GM19455 (cell line): ENCODE results near the gene C1QTNF5.

Source experiments
- ATAC-seq: cut with Tn5 transposase; IDR thresholded peaks from one replicate; pipeline ENCODE4 v1.9.1; 2021; ENCODE audit not compliant: unreplicated experiment

C1QTNF5 gene

DNA sequence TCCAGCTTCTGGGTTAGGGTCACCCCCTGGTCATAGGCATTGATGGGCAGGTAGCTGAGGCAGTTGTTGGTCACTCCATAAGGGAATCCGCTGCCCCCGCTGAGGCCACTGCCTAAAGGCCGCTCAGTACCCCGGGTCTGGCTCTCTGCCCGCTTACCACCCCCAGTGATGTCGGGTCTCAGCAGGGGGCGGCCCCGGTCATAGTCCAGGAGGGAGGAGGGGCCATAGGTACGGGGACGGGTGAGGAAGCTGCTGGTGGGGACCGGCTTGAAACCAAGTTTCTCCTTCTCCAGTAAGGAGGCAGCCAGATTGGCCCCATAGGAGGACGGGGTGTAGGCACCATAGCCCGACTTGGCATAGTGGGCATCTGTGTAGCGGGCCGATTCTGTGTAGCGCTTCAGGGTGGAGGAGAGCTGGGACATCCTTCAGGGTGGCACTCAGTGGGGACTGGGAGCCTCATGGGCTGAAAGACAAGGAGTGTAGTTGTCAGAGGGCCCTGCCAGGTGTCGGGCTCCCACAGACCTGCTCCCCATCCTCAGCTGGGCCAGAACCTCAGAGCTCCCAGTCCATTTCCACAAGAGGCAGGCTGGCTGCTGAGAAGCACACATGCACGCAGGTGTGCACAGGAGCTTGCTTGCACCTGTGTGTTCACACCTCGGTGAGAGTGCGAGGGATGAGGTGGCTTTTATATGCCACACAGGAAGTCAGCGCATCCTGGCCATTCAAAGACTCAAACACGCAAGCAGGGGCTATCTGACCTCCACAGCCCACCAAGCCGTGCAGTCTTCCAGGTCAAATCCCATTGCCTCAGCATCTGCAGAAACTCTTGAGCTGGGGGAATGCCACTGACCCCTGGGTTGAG is 32.6 kb upstream of the C1QTNF5 start:
- no peak for ATAC-seq

DNA sequence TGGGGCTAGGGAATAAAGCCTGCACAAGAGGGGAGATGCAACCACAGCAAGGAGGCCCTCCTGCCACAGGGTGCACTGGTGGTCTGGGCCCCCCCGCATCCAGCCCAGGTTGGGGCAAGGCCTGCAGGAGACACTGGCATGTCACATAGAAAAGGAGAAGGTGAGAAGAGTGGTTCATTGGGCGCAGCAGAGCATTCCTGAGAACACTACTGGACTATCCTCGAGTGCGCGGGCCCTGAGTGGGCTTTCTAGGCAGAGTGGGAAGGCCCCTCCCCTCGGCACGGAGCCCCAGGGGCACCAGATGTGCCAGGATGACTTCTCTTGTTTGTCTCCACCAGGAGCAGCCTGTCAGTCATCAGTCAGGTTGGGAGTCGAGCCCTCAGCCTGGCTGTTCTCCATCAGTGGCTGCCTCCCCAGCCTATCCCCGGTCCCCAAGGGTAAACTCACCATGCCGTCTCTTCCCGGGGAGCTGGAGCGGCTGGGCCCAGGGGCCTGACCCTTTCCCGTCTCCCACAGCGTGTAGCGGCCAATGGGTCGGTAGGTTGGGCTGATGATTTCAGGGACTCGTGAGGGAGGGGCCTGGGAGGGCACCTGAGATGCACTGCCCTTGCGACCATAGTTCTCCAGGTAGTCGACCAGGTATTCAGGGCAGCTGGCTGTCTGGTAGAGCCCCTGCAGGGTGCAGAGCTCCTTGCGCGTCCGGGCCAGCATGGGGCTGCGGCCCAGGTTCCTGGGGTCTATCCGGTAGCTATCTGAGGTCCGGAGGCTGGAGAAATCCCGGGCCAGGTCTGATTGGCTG is 31.8 kb upstream of the C1QTNF5 start:
- no peak for ATAC-seq

DNA sequence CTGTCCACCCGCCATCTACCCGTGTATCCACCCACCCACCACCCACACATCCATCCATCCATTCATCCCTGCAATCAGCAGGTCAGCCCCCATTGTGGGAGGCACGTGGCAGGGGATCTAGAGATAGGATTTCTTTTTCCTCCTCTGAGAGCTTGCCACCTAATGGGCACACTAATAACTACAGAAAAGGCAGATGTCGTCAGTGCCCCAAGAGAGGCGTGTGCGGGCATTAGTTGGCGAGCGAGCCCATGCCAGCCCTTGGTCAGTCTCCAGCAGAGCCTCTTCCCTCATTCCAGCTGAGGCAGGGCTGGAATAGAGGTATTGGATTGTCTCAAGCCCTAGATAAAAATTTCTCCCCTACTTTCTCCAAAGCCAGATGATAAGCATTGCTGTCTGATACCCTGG is 31.1 kb upstream of the C1QTNF5 start:
- no peak for ATAC-seq

DNA sequence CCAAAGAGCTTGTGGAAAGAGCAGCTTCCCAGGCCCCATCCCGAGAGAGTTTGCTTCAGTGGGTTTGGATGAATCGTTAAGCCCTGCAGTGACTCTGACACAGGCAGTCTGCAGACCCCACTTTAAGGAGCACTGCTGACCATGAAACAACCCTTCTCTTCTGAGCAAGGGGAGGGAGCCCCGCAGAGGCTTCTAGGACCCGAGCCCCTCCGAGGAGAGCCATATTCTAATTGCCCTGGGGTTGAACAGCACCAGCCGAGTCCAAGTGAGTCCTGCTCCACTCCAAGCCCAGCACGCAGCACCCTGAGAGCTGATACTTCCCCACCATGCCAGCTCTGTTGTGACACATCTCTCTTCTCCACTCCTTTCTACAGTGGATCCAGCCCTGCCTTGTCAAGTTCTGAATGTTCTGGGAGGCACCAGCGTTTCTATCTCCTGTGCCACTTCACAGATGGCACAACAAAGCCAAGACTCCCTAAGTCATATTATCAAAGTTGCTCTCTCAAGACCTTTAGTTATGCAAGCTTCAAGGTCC is 30.5 kb upstream of the C1QTNF5 start:
- ATAC-seq = no peak

DNA sequence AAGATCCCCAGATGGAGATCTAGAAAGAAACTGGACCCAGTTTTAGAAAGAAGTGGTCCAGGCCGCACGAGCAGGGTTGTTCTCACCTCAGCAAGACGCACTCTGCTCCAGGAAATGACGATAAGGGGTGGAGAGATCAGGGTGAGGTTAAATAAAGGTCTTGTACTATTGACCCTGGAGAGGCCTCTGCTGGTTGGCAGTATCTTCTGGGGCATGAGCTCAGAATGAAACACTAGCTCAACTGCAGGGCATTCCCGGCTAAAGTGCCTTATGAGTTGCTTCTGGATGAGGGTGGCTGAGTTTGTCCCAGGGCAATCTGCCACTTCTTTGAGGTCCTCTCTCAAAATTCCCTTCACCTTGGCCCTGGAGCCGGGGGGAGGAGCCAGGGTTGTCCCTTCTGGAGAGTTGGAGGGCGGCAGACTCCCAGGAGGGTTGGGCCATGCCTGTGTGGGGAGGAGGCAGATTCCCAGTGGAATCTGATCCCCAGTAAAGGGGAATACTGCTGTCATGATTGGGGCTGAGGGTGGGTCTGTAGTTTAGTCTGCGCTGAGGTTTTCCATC is 29.9 kb upstream of the C1QTNF5 start:
- no peak for ATAC-seq

DNA sequence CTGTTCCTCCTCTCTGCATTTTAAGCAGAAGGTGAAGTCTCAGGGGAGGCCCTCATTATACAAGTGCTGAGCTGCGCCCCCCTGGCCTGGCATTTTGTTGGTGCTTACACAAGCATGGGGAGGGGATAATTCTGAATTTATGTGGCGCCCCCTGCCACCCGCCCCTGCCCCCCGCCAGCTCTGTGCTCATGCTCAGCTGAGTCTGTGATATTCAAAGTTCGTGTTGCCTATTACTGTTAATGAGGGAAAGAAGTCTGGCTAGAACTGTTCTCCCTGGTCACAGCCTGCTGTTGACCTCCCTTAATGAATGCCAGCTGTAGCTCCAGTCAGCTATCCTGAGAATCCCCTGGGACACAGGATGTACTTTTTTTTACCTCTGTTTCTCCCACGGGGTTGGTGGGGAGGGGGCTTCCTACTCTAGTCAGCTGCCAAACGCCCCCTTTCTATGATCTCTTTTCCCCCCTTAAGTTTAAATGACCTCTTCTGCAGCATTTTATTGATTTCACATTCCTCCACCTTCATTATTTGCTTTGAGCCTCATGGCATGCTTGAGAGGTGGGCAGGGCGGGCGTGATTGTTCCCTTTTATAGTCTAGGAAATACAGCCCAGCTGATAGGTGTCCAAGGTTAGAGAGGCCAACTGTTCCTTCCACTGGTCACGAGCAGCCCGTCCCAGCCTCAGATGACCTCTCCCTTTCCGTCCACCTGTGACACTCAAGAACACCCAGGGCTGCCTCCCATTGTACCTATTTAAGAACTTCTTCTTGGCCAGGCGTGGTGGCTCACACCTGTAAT is 28.6 kb upstream of the C1QTNF5 start:
- no peak for ATAC-seq

DNA sequence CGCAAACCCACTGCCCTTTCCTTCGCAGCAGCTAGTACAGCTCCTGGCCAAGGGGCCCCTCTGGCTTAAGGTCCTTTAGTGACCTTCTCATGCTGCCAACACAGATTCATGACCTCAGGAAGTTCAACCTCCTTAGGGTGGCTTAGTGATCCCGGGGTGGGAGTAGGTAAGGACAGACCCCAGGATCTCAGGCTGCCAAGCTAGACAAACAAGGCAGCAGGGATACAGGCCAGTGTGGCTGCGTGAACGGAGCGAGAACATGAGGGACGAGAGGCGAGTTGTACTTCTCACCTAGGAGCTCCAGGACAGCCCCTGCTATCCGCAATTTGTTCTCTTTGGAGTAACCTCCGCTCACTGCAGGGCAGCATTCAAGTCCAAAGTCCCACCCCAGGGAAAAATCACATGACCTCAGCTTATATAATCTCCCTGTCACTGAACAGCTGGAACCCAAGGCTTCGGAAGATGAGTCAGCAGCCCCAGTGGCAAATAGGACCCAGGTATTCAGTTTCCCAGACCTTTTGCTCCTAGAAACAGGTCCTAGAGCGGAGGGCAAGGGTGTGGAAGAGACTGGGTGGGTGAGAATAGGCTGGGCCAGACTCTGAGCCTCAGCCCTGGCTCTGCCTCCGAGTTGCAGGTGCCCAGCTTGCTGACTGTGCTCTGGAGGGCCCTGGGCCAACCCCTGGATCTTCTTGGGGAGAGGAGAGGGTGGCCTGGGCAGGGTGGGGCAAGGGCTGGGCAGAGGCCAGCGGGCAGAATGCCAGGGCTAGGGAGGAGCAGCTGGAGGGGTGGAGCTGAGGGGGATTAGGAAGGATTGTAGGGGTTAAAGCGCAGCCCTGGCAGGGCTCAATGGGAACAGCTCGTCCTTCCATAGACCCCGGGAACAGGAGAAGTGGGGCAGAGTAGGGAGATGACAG is 27.7 kb upstream of the C1QTNF5 start:
- ATAC-seq = no peak

DNA sequence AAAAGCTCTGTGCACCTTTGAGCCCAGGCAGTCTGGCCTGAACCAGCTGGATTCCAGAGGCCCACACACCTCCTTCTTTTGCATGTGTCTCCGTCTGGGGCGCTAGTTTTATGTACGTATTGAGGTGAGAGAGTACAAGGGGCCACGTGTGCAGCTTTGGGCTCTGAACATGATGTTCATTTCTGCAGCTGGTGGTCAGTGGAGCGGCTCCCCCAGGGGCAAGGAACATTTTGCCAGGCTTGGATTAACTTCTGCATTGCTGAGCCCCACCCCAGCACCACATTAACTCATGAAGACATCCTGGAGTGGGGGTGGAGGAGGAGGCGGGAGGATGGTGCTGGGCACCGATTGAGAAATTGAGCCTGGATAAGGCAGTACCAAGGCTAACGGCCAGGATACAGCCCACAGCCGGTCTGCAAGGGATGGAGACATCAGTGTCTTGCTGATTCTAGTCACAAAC is 27.0 kb upstream of the C1QTNF5 start:
- no peak for ATAC-seq

DNA sequence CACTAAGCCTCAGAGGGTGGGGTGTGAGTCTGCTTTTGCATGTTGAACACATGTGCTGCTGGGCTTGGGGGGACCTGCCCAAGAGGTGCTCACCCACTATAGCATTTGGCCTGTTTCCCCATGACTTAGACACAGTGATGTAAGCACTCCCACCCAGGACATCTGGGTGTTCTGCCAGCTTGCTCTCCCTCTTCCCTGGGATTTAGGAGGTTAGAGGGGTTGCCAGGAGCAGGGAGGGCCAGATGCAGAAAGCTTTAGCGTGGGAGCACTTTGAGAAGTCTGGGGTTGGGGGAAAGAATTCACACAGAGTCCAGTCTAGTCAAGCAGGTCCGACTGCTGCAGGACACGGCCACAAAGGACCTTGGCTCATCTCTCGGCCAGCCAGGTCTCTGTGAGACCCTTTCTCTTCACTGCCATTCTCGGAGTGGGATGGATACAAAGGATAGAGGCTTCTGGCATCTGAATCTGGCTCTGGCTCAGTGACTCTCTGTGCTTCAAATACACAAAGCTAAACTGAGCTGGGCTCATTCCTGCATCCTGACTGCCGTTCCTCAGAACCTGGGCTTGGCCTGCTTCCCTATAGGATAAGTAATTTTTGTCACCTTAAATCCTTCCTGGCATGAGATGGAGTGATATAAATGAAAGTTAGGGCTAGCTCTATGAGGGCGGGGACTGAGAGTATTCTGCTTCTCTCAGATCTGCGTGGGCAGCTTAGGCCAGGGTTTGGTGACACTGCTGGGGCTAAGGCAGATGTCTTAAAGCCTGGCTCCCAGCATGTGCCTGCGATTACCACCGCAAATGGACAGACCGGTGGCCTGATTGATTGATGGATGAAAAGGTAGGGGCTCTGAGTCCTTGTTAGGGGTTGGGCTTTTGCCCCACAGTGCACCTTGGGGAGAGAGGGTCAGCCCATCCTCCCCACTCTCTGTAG is 26.3 kb upstream of the C1QTNF5 start:
- no peak for ATAC-seq

DNA sequence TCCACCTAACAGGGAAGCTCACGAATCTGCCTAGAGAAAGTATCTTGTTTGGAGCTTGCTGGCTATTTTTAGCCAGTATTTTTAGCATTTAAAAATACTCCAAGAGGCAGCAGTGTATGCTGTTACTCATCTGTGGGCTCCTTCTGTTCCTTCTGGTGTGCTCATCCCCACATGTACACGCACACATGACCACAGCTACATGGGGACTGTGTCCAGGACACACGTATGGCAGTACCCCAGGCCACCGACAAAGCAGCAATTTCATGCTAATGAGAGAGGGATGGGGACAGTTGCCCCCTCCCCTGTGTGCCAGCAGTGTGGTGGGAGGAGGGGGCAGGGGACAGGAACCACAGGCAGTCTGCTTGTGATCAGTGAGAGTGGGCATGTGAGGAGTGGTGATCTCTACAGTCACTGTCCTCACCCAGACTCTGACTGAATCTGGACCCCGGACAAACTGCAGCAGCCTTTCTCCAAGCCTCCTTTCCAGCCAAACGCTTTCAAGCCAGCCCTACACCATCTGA is 24.4 kb upstream of the C1QTNF5 start:
- ATAC-seq = no peak

DNA sequence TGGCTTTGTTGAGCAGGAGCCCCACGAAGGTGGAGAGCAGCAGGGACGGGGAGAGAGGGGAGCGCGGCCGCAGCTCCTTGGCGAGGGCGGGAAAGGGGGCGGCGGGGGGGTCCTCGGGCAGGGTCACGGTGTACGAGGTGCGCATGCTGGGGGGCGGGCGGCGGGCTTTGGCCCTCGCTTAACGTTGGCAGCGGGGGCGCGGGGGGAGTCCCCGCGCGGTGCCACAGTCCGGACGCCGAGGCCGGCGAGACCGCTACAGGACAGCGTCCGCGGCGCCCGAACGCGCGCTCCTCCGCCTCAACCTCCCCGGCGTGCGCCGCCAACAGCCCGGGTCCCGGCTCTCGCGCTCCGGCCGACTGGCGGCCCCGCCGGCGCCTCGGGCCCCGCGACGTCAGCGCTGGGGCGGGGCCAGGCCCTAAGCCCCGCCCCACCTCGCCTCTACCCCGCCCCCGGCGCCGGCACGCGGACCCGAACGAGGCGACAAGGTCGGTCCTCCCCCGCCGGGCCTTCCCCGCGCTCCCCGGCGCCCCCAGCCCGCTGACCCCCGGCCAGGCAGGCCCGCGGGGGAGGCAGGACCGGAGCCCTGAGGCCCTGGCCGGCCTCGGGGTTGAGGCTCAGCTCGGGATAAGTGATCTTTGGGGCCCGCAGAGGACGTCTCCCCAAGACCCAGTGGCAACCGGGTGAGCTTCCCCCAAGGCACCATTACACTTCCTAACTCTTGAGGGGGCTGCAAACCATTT is 23.3 kb upstream of the C1QTNF5 start:
- ATAC-seq = no peak

DNA sequence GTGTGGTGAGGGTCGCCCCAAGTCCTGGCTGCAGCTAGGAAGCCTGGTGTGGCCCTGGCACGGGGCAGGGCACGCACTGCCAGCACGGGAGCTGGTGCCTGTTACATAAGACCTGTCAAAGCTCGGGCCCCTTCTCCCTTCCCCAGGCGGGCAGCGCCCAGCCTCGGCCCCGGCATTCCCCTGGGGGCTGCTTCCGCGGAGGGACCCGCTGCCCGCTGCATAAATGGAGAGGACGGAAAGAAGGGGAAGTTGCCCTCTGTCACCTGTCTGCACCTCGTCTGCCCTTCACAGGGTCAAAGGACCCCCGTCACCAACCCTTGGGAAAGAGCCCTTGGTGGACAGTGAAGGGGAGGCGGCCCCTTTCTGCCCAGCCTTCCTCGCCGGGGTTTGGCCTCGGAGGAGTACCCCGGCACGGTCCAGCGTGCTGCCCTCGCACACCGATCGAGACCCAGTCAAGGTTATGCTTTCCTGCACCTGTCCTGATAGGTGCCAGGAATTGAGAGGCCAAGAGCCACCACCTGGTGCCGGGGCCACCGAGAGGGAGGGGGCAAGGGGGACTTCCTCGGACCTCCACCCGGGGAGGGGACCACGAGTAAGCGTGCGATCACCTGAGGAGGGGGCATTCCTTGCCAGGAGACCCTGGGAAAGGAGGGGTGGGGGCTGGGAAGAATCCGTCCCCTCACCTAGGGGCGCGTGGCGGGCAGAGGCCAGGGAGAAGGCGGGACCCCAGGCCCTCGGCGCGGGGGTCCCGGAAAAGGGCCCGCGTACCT is 22.6 kb upstream of the C1QTNF5 start:
- no peak for ATAC-seq

DNA sequence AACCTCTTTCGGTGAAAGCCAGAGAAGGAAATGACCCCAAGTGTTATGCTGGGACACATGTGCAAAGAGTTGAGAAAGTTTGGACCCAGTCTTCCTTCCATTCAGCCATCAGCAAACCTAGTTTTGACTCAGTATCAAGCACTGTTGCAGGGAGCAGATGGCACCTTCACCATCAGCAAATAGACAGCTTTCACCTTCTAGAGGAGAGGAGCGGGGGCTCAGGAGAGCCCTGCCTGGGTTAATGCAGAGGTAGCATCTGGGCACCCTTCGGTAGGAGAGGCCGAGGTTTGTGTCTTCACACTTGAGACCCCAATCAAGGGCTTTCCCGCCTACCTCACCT is 22.0 kb upstream of the C1QTNF5 start:
- no peak for ATAC-seq

DNA sequence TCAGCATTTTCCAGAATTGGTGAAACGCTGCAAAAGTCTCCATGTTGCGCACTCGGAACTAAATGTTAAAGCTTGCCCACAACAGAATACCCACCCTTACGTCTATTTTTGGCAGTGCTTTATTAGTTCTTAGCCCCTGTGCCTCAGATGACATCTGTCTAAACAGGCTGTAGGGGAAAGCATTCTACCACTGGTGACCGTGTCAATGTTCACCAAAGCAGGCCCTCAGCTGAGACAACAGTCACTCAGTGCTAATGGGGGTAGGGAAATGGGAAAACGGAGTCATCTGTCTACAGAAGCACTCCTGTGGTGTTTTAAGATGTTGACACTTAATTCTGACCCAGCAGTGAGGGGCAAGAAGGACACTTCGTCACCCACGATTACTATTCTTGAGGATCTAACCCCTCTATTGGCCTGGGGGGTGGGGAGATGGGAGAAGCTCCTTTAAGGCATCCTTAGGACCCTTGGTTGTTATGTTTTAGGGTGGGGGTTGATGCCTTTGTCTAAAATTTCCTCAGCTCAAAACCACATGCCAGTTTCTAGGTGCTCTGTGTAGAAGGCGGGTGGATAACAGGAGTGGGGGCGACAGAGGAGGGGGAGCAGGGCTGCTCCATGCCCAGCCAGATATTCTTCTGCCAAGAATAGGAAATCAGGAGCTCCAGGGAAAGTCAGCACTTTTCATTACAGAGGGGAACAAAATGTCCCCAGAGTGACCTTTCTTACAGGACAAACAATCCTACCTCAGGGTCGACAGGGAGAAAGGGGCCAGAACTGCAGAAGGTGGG is 21.4 kb upstream of the C1QTNF5 start:
- ATAC-seq = no peak

DNA sequence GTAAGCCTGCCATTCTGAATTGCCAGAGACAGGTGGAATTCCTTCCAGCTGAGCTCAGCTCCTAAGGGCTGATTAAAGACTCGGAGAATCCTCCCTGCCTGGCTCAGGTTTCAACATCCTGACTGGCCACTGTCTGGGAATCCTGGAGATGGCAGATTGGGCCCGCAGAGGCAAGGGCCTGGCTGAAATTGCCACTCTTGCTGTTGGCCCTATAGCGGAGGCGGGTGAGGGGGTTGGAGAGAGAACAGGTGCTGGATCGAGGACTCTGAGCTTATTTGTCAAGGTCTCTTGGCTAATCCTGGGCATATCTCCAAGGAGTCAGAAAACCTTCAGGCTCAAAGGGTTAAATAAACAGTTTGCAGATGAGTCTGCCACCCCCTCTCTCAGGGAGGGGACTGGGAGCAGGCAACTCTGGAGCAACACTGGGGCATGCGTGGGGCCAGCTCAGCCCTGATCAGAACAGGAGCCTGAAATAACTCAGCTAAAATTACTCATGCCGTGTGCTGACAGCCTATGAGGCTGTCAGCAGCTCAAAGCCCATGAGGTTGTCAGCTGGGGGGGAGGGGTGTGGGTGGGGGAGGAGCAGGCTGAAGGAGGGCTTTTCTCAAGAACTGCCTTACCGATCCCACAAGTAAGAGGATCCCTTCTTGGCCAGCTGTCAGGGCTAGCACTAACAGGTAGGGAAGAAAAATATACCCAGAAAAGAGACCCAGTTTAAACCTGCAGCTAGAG is 20.5 kb upstream of the C1QTNF5 start:
- no peak for ATAC-seq
